SK-MEL-5 (cell line): ENCODE measurements around the gene TCF4. TPM values are rescaled to one million over a fixed set of nuclear protein-coding genes. Genes with fewer than 3 reads are reported as not detected.

ENCODE experiments used
- DNase-seq: peaks from one replicate; pipeline ENCODE4 v3.0.0-alpha.2; 2016; ENCODE audit warnings: low read depth, low spot score
- in situ Hi-C: cut with HindIII; loops from 2 replicates; pipeline ENCODE4 v1.10.0; 2016; ENCODE audit warnings: low sequenced_read_pairs, high pct_unique_total_duplicates, low pct_unique_long_range_greater_than_20kb
- total RNA-seq: library from RNA; depleted of rRNA; stranded (reverse); fragments of >200 nt; shearing (Covaris generic); gene quantifications from 2 replicates; pipeline ENCODE4 v1.2.3, GENCODE V29; 2014

Gene TCF4
- total RNA-seq, 1 experiment from 2014 or later = 0.98 TPM

DNA sequence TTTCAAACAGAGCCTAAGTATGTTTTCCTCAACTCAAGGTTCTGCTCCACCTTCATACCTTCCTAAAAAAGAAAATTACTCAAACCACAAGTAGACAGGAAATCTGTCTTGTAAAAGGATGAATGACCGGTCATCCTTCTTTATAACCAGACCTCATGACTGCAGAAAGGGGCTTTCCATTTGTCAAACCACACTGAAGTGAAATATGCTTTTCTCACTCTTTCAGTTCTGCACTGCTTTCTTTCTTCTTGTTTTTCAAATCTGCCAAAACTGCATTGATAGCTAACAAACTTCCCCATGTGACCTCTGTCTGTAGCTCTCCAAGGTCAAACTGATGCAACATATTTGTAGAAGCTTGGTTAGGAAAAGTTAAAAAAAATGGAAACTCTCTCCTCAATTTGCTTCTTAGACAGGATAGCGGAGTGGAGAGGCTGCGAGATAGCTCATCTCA is 319.8 kb downstream of the TCF4 start:
- in situ Hi-C loops = no loop called here

DNA sequence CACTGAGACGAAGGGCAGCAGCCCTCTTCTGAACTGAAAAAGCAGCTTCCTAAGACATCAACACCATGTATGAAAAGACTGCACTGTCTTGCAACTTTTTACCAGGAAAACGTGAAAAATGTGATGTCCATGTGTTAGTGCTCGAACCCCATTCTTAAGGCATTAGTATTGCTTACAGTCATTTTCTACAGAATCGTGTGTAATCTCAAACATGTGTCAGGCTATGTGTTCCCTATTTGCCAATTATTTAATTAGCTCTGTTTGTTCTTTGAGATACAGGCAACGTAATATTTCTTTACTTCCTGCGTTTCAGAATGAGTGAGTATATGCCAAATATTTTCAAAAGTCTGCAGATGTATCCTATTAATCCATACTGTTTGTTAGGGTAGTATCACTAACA is 321.0 kb downstream of the TCF4 start:
- no peak for DNase-seq
- in situ Hi-C loops = no loop called here

More for the DNA sequence above, 319.8 kb downstream of the TCF4 start:
- no peak for DNase-seq

DNA sequence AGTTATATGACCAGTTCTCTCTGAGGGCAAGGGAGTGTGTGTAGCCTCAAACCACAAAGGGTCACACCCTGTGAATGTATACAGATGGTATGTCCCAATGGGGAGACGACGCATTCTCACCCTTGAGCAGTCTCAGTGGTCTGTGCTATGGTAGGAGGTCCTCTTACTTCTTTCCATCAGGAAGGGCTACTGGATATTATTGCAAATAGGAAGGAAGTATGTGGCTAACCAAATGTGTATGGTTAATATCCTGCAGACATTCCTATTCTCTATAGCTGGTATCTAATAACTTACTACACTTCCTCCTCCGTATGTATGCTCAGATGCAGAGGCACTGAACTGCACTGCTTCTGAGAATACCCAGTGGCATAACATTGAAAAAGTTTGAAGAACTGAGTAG is 322.0 kb downstream of the TCF4 start:
- in situ Hi-C loops = no loop called here
- DNase-seq = no peak

- in situ Hi-C loops = no loop called here
- DNase-seq = no peak
Measured at GRCh38 chr18:55265130-55265675, 322.8 kb downstream of the TCF4 start.

DNA sequence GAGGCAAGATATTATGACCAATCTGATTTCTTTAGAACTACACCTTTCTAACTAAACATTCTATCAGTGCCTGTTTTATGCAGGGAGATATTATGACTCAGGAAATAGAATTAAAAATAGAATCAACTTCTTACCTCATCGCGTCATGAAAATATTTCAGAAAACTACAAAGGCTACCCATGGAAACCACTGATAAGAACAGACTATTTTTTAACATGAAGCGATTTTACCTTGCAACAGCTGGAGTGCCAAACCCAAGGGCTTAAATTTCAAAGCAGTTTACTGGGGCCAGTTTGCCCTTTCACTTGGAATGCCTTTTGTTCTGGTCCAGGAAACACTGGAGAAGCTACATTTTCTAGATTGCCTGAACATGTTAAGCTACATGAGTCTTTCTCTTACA is 323.9 kb downstream of the TCF4 start:
- DNase-seq = no peak

GRCh38 chr18:55262021-55262560 is 325.9 kb downstream of the TCF4 start:
- no peak for DNase-seq
- in situ Hi-C loops = no loop called here

More for the DNA sequence above, 323.9 kb downstream of the TCF4 start:
- in situ Hi-C loops = no loop called here

DNA sequence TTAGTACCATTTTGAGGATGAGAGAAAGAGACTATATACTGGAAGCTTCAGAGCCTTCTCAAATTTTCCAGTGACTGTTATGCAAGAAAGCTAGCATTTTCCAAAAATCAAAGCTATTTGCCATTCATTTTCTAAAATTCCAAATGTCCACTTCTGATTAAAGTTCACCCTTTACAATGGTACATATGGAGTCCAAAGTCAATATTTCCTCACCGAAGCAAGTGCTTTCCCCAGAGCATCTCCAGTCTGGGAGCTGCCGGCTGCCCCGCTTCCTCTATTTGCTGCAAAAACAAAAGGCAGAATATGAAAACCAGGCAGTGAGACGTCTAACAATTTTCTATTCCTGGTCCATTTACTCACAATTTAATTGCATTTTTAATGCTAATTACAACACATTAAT is 326.7 kb downstream of the TCF4 start:
- in situ Hi-C loops = no loop called here

DNA sequence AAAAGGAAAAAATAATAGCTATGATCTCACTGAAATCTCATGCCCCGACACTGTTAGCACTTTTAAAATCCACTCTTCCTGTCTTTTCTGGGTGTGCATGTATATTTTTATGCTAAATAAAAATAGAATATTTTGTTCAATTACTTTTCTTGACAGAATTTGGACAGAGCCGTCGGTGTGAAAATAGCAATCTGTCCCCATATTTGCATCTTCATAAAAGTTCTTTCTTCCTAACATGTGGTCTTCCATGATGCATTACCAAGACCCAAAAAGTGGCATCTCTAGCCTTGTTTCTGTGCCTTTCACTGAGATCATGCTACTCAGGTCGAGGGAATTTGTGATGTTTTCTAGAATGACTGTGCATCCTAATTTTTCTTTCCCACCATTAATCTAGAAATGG is 329.9 kb downstream of the TCF4 start:
- in situ Hi-C loops = no loop called here
- DNase-seq = no peak

More for the DNA sequence above, 326.7 kb downstream of the TCF4 start:
- no peak for DNase-seq

GRCh38 chr18:55256929-55257289 is 331.1 kb downstream of the TCF4 start:
- in situ Hi-C loops = no loop called here

GRCh38 chr18:55256226-55256928 is 331.6 kb downstream of the TCF4 start:
- in situ Hi-C loops = no loop called here
- DNase-seq = no peak

More at GRCh38 chr18:55256929-55257289, 331.1 kb downstream of the TCF4 start:
- no peak for DNase-seq

- no peak for DNase-seq
- in situ Hi-C loops = no loop called here
Measured at GRCh38 chr18:55253814-55254213, 334.2 kb downstream of the TCF4 start.

- no peak for DNase-seq
- in situ Hi-C loops = no loop called here
Measured at GRCh38 chr18:55252901-55253300, 335.1 kb downstream of the TCF4 start.

- DNase-seq = no peak
- in situ Hi-C loops = no loop called here
Measured at GRCh38 chr18:55252053-55252675, 335.8 kb downstream of the TCF4 start.

DNA sequence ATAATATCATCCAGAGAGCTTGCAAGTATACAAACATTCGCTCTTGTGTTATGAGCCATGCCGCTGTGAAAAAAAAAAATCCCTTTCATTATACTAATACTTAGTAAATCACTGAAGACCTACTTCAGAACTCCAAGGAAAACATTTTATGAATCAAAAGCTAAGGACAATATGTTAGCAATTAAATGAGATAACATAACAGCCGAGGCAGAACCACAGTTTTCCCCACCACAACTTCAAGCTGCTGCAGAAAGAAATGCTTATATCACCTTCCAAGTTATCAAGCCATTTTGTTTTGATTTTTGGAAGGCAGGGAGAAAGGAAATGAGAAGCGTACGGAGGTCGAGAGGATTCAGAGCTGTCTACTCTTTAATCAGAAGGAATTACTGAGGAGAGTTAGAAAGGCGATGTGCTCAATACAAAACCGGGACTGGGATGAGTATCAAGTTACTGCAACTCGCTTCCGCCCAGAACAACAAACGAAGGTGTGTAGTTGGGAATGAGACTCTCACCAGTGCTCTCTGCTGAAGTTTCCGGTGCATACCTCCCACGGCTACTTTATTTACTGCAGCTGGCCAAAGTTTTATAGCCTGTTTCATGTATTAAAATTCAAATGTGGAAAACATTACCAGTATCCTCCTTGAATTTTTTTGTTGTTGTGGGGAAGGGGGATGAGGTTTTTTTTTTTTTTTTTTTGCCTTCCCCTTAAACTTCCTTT is 336.6 kb downstream of the TCF4 start:
- DNase-seq = no peak
- in situ Hi-C loops = no loop called here

DNA sequence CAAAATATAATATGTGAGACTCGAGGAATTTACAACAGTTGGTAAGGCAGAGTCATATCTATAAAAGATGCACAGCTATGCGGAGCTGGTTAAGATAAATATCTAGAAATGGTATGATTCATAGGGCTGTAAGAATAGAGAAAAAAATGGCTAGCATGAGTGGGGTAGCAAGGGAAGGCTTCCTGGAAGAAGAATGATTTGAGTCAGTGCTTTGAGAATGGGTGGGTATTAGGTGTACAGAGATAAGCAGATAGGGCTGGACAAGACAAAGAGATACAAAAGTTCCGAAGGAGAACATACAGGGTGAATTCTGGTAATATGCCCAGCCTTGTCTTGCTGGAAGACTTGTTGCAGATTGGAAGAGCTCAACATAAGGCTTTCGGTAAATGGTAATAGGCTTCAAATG is 337.2 kb downstream of the TCF4 start:
- in situ Hi-C loops = no loop called here
- no peak for DNase-seq

DNA sequence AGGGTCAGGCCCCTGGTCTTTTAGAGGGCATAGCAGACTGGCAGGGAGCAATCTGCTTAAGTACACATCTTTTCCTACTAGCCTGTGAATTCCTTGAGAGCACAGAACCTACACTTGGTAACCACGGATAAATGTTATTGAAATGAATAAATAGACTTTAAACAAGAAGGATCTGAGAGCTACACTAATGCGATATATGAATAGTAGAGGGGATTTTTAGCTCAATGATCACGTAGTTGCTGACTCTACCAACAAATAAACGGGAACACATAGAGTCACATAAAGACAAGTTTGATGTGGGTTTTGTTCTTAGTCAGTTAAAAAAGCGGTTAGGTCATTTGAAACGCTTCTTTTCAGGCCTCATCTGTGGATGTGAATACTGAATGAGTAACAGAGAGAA is 338.4 kb downstream of the TCF4 start:
- in situ Hi-C loops = no loop called here
- no peak for DNase-seq

DNA sequence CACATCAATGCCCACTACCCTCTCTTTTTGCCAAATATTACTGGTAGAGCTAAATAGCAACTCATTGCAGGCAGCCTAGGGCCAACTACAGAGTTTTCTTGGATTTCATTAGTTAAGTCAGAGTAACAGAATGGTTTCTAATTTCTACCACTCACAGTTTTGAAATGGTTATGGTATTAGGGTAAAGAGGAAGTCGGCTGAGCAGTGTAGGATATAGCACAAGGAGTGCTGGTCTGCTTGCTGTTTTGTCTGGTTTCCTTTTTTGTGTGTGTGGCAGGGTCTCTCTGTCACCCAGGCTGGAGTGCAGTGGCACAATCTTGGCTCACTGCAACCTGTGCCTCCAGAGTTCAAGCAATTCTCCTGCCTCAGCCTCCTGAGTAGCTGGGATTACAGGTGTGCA is 339.5 kb downstream of the TCF4 start:
- DNase-seq = no peak
- in situ Hi-C loops = no loop called here

GRCh38 chr18:55247032-55247431 is 341.0 kb downstream of the TCF4 start:
- DNase-seq = no peak
- in situ Hi-C loops = no loop called here
